Mesodermal cell (in vitro differentiated cells): ENCODE data around the gene CDS1.
"Not testable (repeated sequence)": the region's sequence is repeated elsewhere in the genome, so short reads cannot be mapped to it uniquely, and the experiment has no call there.

ENCODE experiments used
- H3K27ac ChIP-seq: 2 replicates; pipeline ENCODE4 v1.7.0; 2013; ENCODE audit warnings: mild to moderate bottlenecking, low read depth, low read length, moderate library complexity; ENCODE audit not compliant: severe bottlenecking
- H3K36me3 ChIP-seq: 2 replicates; pipeline ENCODE4 v1.7.1; 2013; ENCODE audit warnings: mild to moderate bottlenecking, low read length, moderate library complexity; ENCODE audit not compliant: control insufficient read depth, insufficient read depth
- H3K4me1 ChIP-seq: one replicate; pipeline ENCODE4 v1.7.1; 2013; ENCODE audit warnings: mild to moderate bottlenecking, low read length; ENCODE audit not compliant: insufficient read depth, control insufficient read depth, poor library complexity, severe bottlenecking
- H3K4me3 ChIP-seq: 2 replicates; pipeline ENCODE4 v1.7.0; 2013; ENCODE audit warnings: low read length, control low read depth, mild to moderate bottlenecking; ENCODE audit not compliant: insufficient read depth, poor library complexity, severe bottlenecking; ENCODE audit errors: extremely low read depth
- H3K9me3 ChIP-seq: 2 replicates; pipeline ENCODE4 v1.7.1; 2013; ENCODE audit warnings: mild to moderate bottlenecking, low read length, moderate library complexity; ENCODE audit not compliant: control insufficient read depth
- WGBS, 2 experiments: methylation state at CpG; one replicate each; pipeline ENCODE4 v1.1.5; 2013; ENCODE audit warnings: missing lambda C conversion rate in 2 of 2; ENCODE audit not compliant: insufficient coverage in 2 of 2; 5-methylcytosine and 5-hydroxymethylcytosine counted together

Gene CDS1

GRCh38 chr4:84669201-84669600 lies 86.3 kb downstream of the CDS1 start:
- Histone ChIP-seq H3K9me3 (no peaks in the 10 kb centered on the region), H3K4me1 (no peaks in the 10 kb centered on the region), H3K27ac (no peak overlapping the region), H3K36me3 (peaks cover 76% of the 10 kb centered on the region), H3K4me3 (no peak overlapping the region)
- 86% methylated on average over 1 of the region's 1 CpG; no CpG with 5 or more reads in 1 of the 2 experiments for WGBS, 2 experiments

- peaks cover 87% of the 10 kb centered on the region for H3K36me3 ChIP-seq
- no peaks in the 10 kb centered on the region for H3K9me3 ChIP-seq
- no peak overlapping the region for H3K27ac ChIP-seq
- H3K4me3 ChIP-seq, result no peak overlapping the region
- H3K4me1 ChIP-seq, result no peaks in the 10 kb centered on the region
Measured at GRCh38 chr4:84672177-84672576, 89.2 kb downstream of the CDS1 start.

GRCh38 chr4:84673475-84674240 lies 90.7 kb downstream of the CDS1 start:
- Histone ChIP-seq H3K27ac (no peak overlapping the region), H3K4me1 (peaks cover 3% of the 10 kb centered on the region), H3K9me3 (no peaks in the 10 kb centered on the region), H3K36me3 (peaks cover 89% of the 10 kb centered on the region), H3K4me3 (no peak overlapping the region)
- WGBS, 2 experiments, result no CpG with 5 or more reads among the region's 1 CpG

GRCh38 chr4:84677093-84677492 lies 94.2 kb downstream of the CDS1 start:
- Histone ChIP-seq H3K4me3 (no peak overlapping the region), H3K36me3 (peaks cover 92% of the 10 kb centered on the region), H3K9me3 (no peaks in the 10 kb centered on the region), H3K4me1 (peaks cover 14% of the 10 kb centered on the region), H3K27ac (no peak overlapping the region)
- 77 to 78% methylated on average over 6 to 9 of the region's 9 CpGs for WGBS, 2 experiments

- Histone ChIP-seq H3K27ac (no peak overlapping the region), H3K9me3 (no peaks in the 10 kb centered on the region), H3K4me1 (peaks cover 23% of the 10 kb centered on the region), H3K36me3 (peaks cover 88% of the 10 kb centered on the region), H3K4me3 (no peak overlapping the region)
- 92 to 100% methylated on average over 2 to 3 of the region's 5 CpGs for WGBS, 2 experiments
Measured at GRCh38 chr4:84677995-84678394, 95.1 kb downstream of the CDS1 start.

- no peaks in the 10 kb centered on the region for H3K9me3 ChIP-seq
- peaks cover 89% of the 10 kb centered on the region for H3K36me3 ChIP-seq
- no peak overlapping the region for H3K4me3 ChIP-seq
- H3K27ac ChIP-seq, result no peak overlapping the region
- peaks cover 32% of the 10 kb centered on the region for H3K4me1 ChIP-seq
- 96 to 99% methylated on average over 12 of the region's 14 CpGs for WGBS, 2 experiments
Measured at GRCh38 chr4:84678976-84679744, 96.2 kb downstream of the CDS1 start.

GRCh38 chr4:84680956-84681355 lies 98.0 kb downstream of the CDS1 start:
- 97 to 100% methylated on average over 2 to 4 of the region's 4 CpGs for WGBS, 2 experiments
- H3K27ac ChIP-seq, result peak overlapping the region; percentile 75
- peaks cover 89% of the 10 kb centered on the region for H3K36me3 ChIP-seq
- H3K4me3 ChIP-seq, result no peak overlapping the region
- no peaks in the 10 kb centered on the region for H3K9me3 ChIP-seq
- peaks cover 32% of the 10 kb centered on the region for H3K4me1 ChIP-seq

GRCh38 chr4:84681486-84682274 lies 98.8 kb downstream of the CDS1 start:
- peaks cover 92% of the 10 kb centered on the region for H3K36me3 ChIP-seq
- peak overlapping the region; percentile 75 for H3K27ac ChIP-seq
- 83% methylated on average over 1 of the region's 2 CpGs; no CpG with 5 or more reads in 1 of the 2 experiments for whole genome bisulfite sequencing, 2 experiments

GRCh38 chr4:84682661-84683060 lies 99.7 kb downstream of the CDS1 start:
- peaks cover 32% of the 10 kb centered on the region for H3K4me1 ChIP-seq
- H3K9me3 ChIP-seq, H3K4me3 ChIP-seq: not testable (repeated sequence)
- H3K27ac ChIP-seq, result peak overlapping the region; percentile 75
- 91 to 97% methylated on average over 4 of the region's 4 CpGs for WGBS, 2 experiments
- peaks cover 91% of the 10 kb centered on the region for H3K36me3 ChIP-seq

More at GRCh38 chr4:84681486-84682274, 98.8 kb downstream of the CDS1 start:
- Histone ChIP-seq H3K4me1 (peaks cover 32% of the 10 kb centered on the region), H3K9me3 (no peaks in the 10 kb centered on the region), H3K4me3 (no peak overlapping the region)

GRCh38 chr4:84683064-84683850 lies 100.3 kb downstream of the CDS1 start:
- peaks cover 31% of the 10 kb centered on the region for H3K4me1 ChIP-seq
- peaks cover 91% of the 10 kb centered on the region for H3K36me3 ChIP-seq
- WGBS, 2 experiments, result 92 to 96% methylated on average over 5 of the region's 7 CpGs
- no peaks in the 10 kb centered on the region for H3K9me3 ChIP-seq
- H3K4me3 ChIP-seq, result no peak overlapping the region
- peak overlapping the region; percentile 5 for H3K27ac ChIP-seq
